ENCODE results near the gene SLAMF1.

SLAMF1 gene

DNA sequence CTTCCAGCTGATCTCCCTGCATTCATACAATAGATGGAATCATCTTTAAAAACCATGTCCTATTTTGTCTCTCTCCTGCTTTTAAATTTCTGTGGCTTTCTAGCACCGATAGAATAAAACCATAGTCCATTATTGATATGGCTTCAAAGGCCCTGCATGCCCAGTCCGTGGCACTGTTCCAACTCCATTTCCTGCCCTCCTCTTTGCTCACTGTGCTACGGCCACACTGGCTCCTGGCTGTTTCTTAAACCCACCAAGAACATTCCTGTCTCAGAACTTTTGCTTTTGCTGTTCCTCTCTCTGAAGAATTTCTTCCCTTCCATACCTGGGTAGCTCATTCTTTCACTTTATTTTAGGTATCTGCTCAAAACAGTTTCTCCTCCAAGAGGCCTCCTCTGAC, 7.2 kb downstream of the SLAMF1 start:
- H3K27ac ChIP-seq, result no peak overlapping the region
- no peak overlapping the region for H3K4me3 ChIP-seq (ENCODE audit: low read depth, low read length)
- DNase-seq, result no peak
- peaks cover 94% of the 10 kb centered on the region for H3K27me3 ChIP-seq (ENCODE audit: insufficient read depth, low read depth, severe bottlenecking)
- H3K36me3 ChIP-seq, result no peaks in the 10 kb centered on the region
- H3K9me3 ChIP-seq (ENCODE audit: severe bottlenecking), result no peaks in the 10 kb centered on the region
- TF ChIP-seq, protein P1, sequence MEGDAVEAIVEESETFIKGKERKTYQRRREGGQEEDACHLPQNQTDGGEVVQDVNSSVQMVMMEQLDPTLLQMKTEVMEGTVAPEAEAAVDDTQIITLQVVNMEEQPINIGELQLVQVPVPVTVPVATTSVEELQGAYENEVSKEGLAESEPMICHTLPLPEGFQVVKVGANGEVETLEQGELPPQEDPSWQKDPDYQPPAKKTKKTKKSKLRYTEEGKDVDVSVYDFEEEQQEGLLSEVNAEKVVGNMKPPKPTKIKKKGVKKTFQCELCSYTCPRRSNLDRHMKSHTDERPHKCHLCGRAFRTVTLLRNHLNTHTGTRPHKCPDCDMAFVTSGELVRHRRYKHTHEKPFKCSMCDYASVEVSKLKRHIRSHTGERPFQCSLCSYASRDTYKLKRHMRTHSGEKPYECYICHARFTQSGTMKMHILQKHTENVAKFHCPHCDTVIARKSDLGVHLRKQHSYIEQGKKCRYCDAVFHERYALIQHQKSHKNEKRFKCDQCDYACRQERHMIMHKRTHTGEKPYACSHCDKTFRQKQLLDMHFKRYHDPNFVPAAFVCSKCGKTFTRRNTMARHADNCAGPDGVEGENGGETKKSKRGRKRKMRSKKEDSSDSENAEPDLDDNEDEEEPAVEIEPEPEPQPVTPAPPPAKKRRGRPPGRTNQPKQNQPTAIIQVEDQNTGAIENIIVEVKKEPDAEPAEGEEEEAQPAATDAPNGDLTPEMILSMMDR (IDR thresholded peaks at IDR 0.05; ENCODE audit: low read depth, low read length), result no peak

- no peak for DNase-seq
- Histone ChIP-seq H3K36me3 (no peaks in the 10 kb centered on the region), H3K4me3 (ENCODE audit: low read depth, low read length) (no peak overlapping the region), H3K27me3 (ENCODE audit: insufficient read depth, low read depth, severe bottlenecking) (peaks cover 94% of the 10 kb centered on the region), H3K9me3 (ENCODE audit: severe bottlenecking) (no peaks in the 10 kb centered on the region), H3K27ac (no peak overlapping the region)
- TF ChIP-seq, protein P1 (IDR thresholded peaks at IDR 0.05; ENCODE audit: low read depth, low read length), result no peak
These were observed 7.9 kb downstream of the SLAMF1 start for GRCh38 chr1:160638926-160639325.

- Histone ChIP-seq H3K36me3 (no peaks in the 10 kb centered on the region), H3K27me3 (ENCODE audit: insufficient read depth, low read depth, severe bottlenecking) (peaks cover 94% of the 10 kb centered on the region), H3K9me3 (ENCODE audit: severe bottlenecking) (no peaks in the 10 kb centered on the region), H3K27ac (no peak overlapping the region), H3K4me3 (ENCODE audit: low read depth, low read length) (no peak overlapping the region)
- no peak for DNase-seq
- TF ChIP-seq, protein P1 (IDR thresholded peaks at IDR 0.05; ENCODE audit: low read depth, low read length), result no peak
These were observed 8.3 kb downstream of the SLAMF1 start for GRCh38 chr1:160638540-160638857.

GRCh38 chr1:160637821-160638539, 8.9 kb downstream of the SLAMF1 start:
- TF ChIP-seq, protein P1 (IDR thresholded peaks at IDR 0.05; ENCODE audit: low read depth, low read length), result no peak
- no peaks in the 10 kb centered on the region for H3K36me3 ChIP-seq
- no peak overlapping the region for H3K4me3 ChIP-seq (ENCODE audit: low read depth, low read length)
- H3K9me3 ChIP-seq (ENCODE audit: severe bottlenecking), result no peaks in the 10 kb centered on the region
- H3K27me3 ChIP-seq (ENCODE audit: insufficient read depth, low read depth, severe bottlenecking), result peaks cover 94% of the 10 kb centered on the region
- no peak for DNase-seq
- H3K27ac ChIP-seq, result no peak overlapping the region

GRCh38 chr1:160637065-160637464, 9.8 kb downstream of the SLAMF1 start:
- no peak overlapping the region for H3K27ac ChIP-seq
- TF ChIP-seq, protein P1 (IDR thresholded peaks at IDR 0.05; ENCODE audit: low read depth, low read length), result no peak
- no peak overlapping the region for H3K4me3 ChIP-seq (ENCODE audit: low read depth, low read length)
- H3K9me3 ChIP-seq (ENCODE audit: severe bottlenecking), result no peaks in the 10 kb centered on the region
- DNase-seq, result no peak
- no peaks in the 10 kb centered on the region for H3K36me3 ChIP-seq
- peaks cover 94% of the 10 kb centered on the region for H3K27me3 ChIP-seq (ENCODE audit: insufficient read depth, low read depth, severe bottlenecking)

GRCh38 chr1:160636547-160636946, 10.3 kb downstream of the SLAMF1 start:
- Histone ChIP-seq H3K36me3 (no peaks in the 10 kb centered on the region), H3K27me3 (ENCODE audit: insufficient read depth, low read depth, severe bottlenecking) (peaks cover 94% of the 10 kb centered on the region), H3K4me3 (ENCODE audit: low read depth, low read length) (no peak overlapping the region), H3K27ac (no peak overlapping the region), H3K9me3 (ENCODE audit: severe bottlenecking) (no peaks in the 10 kb centered on the region)
- TF ChIP-seq, protein P1 (IDR thresholded peaks at IDR 0.05; ENCODE audit: low read depth, low read length), result no peak
- DNase-seq, result no peak
